ENCODE measurements around the gene PTDSS2. TPM values are rescaled to one million over a fixed set of nuclear protein-coding genes. Genes with fewer than 3 reads are reported as not detected.

The PTDSS2 gene
- total and polyA plus RNA-seq, 9 of the 15 experiments (the other 6 are each of a cell fraction or from before 2014, with no cell fraction given), result 0.45 to 53.9 (median 17.2) TPM

DNA sequence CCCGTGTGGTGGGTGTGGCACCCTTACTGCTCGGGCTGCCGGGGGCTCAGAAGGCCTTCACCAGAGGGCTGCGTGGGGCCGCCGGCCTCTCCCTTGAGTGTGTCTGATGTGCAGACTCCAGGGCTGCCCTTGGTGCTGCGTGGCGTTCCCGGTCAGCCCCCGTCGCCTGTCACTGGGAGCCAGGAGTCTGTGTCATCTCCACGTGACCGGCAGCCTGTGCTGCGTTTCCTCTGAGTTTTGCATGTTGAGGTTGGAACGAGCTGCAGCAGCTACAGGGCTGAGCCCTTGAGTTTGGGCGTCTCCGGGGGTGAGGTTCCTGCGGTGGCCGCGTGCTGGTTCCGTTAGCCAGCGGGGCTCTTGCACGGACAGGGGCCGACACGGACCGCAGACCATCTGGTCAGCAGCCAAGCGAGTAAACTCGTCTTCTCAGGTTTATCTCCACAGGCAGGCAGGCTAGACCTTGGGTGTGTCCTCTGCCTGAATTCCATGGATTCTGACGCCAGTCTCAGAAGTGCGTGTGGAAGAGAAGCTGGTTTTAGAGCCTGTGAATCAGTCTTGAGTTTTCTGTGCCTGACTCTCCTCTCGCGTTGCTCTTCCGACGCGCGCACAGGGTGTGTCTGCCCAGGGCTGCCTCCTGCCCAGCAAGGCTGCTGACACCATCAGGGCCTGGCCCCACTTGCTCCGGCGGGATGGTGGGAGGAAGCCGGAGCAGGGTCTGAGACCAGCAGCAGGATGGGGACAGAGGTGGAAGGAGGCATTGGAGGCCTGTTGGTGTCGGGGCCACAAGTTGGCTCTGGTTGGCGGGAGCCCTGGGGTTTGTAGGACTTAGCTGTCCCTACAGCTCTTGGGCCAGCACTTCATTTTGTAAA lies 10.5 kb downstream of the PTDSS2 start (continued):
- TF ChIP-seq ZNF512 (tag; IDR thresholded peaks at IDR 0.05), result no peak
- TF ChIP-seq ZNF263 (CRISPR knock-in tag; IDR thresholded peaks at IDR 0.05; ENCODE audit: borderline replicate concordance), result peak; percentile 9; the same call in 1 of the 2 replicates
- peak; percentile 50; the same call in 1 of the 2 replicates for TF ChIP-seq DMBX1 (CRISPR knock-in tag; IDR thresholded peaks at IDR 0.05; ENCODE audit: borderline replicate concordance)
- 0 out of 2 replicates have a peak, but pooled peaks have one; percentile 10 for TF ChIP-seq ZBTB17 (CRISPR knock-in tag; IDR thresholded peaks at IDR 0.05)
- TF ChIP-seq SMARCA5 (IDR thresholded peaks at IDR 0.05), result 0 out of 2 replicates have a peak, but pooled peaks have one; percentile 14
- TF ChIP-seq, protein P1, sequence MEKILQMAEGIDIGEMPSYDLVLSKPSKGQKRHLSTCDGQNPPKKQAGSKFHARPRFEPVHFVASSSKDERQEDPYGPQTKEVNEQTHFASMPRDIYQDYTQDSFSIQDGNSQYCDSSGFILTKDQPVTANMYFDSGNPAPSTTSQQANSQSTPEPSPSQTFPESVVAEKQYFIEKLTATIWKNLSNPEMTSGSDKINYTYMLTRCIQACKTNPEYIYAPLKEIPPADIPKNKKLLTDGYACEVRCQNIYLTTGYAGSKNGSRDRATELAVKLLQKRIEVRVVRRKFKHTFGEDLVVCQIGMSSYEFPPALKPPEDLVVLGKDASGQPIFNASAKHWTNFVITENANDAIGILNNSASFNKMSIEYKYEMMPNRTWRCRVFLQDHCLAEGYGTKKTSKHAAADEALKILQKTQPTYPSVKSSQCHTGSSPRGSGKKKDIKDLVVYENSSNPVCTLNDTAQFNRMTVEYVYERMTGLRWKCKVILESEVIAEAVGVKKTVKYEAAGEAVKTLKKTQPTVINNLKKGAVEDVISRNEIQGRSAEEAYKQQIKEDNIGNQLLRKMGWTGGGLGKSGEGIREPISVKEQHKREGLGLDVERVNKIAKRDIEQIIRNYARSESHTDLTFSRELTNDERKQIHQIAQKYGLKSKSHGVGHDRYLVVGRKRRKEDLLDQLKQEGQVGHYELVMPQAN (IDR thresholded peaks at IDR 0.05; ENCODE audit: borderline replicate concordance), result peak; percentile 91; the same call in 1 of the 2 replicates
- TF ChIP-seq ZNF212 (CRISPR knock-in tag; IDR thresholded peaks at IDR 0.05), result no peak
- peak; percentile 62 to 69 for TF ChIP-seq NRF1 (conservative IDR thresholded peaks at IDR 0.05 in 1 of 2, IDR thresholded peaks at IDR 0.05 in 1 of 2)
- TF ChIP-seq HDAC1 (IDR thresholded peaks at IDR 0.05), result peak in 1 of 2 experiments; percentile 94; a peak in 2 of 4 replicates
- TF ChIP-seq TAL1 (IDR thresholded peaks at IDR 0.05), result peak; percentile 79
- TF ChIP-seq TEAD4 (IDR thresholded peaks at IDR 0.05; ENCODE audit: low read length), result peak; percentile 94
- TF ChIP-seq TEAD4 (CRISPR knock-in tag; IDR thresholded peaks at IDR 0.05; ENCODE audit: borderline replicate concordance), result no peak
- peak; percentile 97 for TF ChIP-seq USF2 (CRISPR knock-in tag; IDR thresholded peaks at IDR 0.05)
- peak; percentile 26; the same call in 1 of the 2 replicates for TF ChIP-seq PHF8 (IDR thresholded peaks at IDR 0.05; ENCODE audit: borderline replicate concordance, low read length)
- TF ChIP-seq, protein P2, sequence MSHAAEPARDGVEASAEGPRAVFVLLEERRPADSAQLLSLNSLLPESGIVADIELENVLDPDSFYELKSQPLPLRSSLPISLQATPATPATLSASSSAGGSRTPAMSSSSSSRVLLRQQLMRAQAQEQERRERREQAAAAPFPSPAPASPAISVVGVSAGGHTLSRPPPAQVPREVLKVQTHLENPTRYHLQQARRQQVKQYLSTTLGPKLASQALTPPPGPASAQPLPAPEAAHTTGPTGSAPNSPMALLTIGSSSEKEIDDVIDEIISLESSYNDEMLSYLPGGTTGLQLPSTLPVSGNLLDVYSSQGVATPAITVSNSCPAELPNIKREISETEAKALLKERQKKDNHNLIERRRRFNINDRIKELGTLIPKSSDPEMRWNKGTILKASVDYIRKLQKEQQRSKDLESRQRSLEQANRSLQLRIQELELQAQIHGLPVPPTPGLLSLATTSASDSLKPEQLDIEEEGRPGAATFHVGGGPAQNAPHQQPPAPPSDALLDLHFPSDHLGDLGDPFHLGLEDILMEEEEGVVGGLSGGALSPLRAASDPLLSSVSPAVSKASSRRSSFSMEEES (CRISPR knock-in tag; IDR thresholded peaks at IDR 0.05), result peak; percentile 58
- TF ChIP-seq, protein P3, sequence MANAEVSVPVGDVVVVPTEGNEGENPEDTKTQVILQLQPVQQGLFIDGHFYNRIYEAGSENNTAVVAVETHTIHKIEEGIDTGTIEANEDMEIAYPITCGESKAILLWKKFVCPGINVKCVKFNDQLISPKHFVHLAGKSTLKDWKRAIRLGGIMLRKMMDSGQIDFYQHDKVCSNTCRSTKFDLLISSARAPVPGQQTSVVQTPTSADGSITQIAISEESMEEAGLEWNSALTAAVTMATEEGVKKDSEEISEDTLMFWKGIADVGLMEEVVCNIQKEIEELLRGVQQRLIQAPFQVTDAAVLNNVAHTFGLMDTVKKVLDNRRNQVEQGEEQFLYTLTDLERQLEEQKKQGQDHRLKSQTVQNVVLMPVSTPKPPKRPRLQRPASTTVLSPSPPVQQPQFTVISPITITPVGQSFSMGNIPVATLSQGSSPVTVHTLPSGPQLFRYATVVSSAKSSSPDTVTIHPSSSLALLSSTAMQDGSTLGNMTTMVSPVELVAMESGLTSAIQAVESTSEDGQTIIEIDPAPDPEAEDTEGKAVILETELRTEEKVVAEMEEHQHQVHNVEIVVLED (CRISPR knock-in tag; IDR thresholded peaks at IDR 0.05), result peak; percentile 52
- no peak for TF ChIP-seq ZNF3 (CRISPR knock-in tag; IDR thresholded peaks at IDR 0.05)
- TF ChIP-seq RBBP5 (IDR thresholded peaks at IDR 0.05; ENCODE audit: borderline replicate concordance, insufficient read depth, low read length, poor library complexity, severe bottlenecking), result peak; percentile 21
- peak; percentile 71 for TF ChIP-seq MTA2 (IDR thresholded peaks at IDR 0.05; ENCODE audit: low read depth)
